GM21825 (cell line): ENCODE measurements around the gene NCAM2.
A peak's percentile ranks its signal among the peaks of the same experiment; 100 is the strongest.

ENCODE experiments used
- ATAC-seq: cut with Tn5 transposase; IDR thresholded peaks from one replicate; pipeline ENCODE4 v1.9.1; 2021; ENCODE audit warnings: mild to moderate bottlenecking, moderate library complexity; ENCODE audit not compliant: unreplicated experiment

Gene NCAM2

DNA sequence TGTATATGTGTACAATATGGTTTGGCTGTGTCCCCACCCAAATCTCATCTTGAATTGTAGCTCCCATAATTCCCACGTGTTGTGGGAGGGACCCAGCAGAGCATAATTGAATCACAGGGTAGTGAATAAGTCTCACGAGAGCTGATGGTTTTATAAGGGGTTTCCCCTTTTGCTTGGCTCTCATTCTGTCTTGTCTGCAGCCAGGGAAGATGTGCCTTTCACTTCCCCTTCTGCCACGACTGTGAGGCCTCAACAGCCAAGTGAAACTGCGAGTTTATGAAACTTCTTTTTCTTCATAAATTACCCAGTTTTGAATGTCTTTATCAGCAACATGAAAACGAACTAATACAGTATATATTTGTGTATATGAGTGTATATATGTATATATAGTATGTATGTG lies 406.1 kb downstream of the NCAM2 start:
- ATAC-seq = peak; percentile 91

DNA sequence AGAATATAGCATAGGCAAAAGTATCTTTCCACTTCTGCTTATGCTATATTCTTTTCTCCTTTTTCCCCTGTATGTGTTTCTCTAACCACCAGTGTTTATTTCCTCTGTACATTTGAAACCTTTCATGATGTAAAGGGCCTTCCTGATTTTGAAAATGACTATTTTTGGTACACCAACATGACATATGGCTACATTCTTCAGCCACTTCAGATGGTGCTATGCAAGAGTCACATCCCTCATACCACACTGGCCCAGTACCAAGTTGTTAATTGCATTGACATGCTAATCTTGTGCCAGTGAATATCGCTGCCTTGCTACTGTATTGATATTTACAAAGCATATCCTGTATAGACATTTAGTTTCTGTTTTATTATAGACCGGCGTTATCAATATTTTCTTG lies 408.7 kb downstream of the NCAM2 start:
- ATAC-seq = no peak

DNA sequence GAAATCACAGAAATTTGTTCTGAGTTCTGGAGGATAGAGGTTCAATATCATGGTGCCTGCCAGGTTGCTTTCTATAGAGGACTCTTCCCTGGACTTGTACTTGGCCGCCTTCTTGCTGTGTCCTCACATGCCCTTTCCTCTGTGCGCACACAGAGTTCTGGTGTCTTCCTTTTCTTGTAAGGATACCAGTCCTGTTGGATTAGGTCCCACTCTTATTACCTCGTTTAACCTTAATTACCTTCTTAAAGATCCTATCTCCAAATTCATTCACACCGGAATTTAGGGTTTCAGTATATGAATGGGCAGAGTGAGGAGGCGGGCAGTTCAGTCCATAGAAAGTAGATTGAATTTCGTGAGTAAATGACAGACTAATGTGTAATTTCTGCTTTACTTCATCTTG lies 413.9 kb downstream of the NCAM2 start:
- no peak for ATAC-seq

DNA sequence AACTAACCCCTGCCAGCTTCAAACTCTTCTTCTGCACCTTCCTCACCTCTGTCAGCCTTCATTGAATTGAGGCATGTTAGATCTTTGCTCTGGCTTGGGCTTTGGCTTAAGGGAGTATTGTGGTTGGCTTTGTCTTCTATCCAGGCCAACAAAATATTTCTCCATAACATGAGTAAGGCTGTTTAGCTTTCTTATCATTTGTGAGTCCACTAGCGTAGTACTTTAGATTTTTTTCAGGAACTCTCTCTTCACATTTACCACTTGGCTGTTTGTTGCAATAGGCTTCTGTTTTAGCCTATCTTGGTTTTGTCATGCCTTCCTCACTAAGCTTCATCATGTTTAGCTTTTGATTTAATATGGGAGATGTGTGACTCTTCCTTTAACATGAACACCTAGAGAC lies 417.5 kb downstream of the NCAM2 start:
- ATAC-seq = no peak

DNA sequence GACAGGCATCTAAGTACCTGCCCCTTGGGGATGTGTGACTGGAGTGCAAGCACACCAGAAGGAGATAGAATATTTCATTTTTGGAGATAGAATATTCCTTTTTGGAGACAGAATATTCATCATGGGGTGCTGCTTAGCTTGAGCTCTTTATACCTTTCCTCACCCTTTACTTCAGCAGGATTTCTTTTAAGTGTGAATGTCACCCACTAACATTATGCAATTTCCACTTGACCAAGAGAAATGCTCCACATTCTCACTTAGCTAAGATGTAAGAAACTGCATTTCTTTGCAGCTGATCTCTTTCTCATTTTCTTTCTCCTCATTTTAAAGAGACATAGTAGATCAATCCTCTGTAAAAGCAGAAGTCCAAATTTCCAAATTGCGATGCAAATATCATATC lies 436.7 kb downstream of the NCAM2 start:
- ATAC-seq = no peak

DNA sequence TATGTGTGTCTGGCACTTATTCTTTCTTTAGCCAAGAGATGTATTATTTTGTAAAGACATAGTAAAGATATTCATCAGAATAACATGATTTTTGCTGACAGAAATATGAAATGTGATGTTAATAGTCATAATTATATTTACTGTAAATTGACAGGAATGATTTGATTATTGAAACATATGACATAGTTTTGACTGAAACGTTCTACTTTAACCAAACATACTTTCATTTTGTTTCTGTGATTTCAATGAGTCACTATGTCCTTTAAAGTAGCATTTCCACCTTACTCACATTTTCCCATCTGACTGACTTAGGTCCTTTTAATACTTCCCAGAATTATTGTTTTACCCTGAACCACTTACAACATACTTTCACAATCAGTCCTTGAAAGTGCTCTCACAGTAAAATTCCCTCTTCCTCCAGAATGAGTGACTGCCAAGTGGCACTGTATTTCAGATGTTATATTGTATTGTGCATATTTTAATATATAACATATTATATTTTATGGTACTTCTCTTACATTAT lies 437.9 kb downstream of the NCAM2 start:
- ATAC-seq = no peak

DNA sequence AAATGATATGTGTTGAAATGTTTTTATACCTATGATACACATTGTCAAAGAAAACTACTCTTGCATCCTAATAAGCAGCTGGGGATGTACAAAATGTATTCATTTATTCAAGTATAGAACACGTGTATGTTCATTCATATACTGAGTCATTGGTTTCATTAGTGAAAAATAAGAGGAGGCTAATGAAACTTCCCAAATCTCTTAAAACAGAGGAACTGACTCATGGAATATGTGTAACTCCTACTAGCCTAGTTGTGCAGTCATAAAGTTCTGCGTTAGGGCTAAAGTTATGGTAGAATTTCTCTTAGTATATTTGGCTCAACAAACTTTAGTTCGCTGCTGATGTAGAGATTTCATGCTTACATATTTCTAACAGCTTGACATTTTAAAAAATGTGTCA lies 441.6 kb downstream of the NCAM2 start:
- no peak for ATAC-seq

DNA sequence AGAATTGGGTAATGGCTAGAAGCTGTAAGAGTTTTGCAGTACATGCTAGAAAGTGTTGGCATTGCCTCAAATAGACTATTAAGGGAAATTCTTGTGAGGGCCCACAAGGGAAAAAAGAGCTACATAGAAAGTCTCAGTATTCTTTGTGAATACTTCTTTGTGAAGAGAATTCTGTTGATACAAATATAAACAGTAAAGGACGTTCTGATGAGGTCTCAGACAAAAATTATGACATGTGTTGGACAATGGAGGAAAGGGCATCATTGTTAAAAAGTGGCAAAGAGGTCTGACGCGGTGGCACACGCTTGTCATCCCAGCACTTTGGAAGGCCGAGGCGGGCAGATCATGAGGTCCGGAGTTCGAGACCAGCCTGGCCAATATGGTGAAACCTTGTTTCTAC lies 458.9 kb downstream of the NCAM2 start:
- ATAC-seq = no peak

DNA sequence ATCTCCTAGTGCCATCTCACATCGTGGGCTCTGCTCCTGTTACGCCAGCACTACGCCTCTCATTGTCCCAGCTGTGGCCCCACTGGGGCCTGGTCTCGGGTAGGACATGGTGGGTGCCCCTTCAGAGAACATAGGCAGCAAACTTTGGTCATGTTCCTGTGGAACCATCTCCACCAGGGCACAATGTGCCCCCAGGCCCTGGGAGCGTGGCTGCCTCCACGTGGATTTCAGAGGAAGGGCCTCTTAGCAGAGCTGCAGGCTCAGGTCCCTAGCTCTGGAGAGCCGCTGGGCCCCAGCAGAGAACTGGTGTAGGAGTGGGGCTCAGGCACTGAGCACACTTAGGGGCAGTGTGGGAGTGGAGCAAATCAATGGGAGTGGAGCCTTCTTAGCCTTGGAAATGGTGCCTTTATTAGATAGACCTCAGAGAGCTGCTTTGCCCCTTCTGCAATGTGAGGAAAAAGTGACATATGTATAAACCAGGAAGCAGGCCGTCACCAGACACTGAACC lies 460.0 kb downstream of the NCAM2 start:
- ATAC-seq = no peak

DNA sequence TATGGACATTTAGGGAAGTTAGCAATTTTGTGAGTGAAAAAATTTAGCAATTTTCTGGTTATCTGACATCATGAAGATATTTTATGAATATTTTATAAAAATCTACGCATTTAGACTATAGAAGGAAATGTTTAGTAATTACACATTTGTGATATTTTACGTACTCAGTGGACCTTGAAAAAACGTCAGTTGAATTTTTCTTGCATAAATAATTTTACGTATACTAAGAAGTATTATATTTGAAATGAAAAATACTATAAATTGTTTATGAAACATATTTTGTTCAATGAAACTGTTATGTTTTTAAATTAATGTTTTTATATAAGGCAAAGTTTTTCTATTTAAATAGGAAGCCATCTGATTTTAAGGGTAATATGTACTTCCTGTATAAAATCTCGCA lies 462.8 kb downstream of the NCAM2 start:
- ATAC-seq = no peak

DNA sequence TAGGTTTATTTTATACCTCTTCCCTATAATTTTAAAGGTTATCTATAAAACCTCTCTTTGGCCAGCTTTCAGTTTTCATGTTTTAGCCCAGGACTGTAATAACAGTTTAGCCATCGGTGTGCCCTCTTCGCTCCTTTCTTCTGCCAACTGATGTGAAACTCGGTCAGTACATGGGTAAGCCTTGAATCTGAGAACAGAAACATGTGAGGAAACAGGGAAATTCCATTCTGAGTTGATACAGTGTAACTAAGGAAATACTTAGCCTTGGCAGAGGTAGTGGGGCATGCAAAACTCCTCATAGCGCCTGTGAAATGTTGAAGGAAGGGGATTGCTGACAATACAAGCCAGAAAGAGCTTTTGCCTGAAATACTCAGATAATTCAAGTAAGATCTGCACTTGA lies 465.2 kb downstream of the NCAM2 start:
- no peak for ATAC-seq

DNA sequence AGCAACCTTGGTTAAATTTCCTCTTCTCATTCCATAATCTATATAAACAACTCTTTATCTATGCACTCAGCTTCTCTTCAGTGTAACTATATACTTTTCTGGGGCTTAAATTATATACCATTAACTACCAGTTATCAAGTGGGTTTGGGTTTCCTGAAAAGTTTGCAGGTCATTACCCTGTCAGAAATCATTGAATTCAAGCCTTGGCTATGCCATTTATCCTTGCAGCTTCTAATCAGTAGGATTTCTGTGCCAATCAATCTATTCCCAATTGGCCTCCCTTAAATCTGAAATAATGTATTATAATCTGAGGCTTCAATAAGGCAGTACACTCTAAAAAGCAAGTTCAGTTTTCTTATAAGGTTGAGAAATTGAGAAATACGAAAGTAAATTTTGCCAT lies 466.5 kb downstream of the NCAM2 start:
- no peak for ATAC-seq

DNA sequence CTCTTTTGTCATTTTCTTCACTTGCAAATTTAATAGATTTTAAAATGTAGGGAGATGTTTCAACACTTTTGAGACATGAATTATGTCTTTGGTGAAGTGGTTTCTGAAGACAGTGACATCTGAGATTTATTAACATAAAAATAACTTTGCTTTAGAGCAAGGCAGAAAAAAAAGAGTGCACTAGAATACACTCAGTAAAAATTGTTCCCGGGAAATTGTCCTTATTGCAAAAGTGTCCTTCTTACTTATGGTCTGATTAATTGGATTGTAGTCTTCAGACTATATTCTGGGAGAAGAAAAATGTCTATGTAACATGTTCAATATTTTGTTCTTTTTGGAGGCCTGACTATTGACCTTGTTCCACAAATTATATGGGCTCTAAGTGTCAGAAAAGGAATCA lies 468.5 kb downstream of the NCAM2 start:
- ATAC-seq = no peak

DNA sequence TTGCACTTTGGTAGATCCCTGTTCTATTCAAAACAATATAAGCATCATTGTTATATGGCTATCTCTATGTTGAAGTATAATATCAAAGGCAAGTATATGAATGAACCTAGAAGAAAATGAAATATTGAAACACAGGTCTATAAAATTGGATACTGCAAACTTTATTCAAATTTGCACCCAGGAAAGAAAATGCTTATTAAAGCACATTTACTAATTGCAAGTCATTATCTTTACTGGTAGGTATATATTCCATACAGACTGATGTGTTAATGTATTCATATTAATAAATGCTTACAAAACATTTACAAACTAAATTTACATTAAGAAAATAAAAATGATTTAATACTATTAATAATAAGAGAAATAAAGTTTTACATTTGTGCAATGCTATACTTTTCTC lies 469.8 kb downstream of the NCAM2 start:
- no peak for ATAC-seq

DNA sequence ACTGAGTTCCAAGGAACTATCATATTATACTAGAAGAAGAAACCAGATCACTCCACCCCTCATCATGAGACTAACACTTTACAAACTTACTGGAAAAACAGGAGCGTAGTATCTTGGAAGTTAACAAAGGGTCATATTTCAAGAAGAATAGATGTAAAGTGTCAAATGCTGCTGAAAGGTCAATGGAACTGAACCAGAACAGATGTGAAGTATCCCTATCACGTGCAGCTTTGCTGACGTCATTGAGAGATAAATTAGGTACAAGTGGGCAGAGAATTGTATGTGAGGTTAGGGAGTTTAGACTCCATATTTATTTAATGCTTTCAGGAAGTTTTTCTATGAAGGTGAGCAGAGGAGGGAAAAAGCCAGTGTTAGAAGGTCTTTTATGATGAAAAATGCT lies 483.0 kb downstream of the NCAM2 start:
- no peak for ATAC-seq

DNA sequence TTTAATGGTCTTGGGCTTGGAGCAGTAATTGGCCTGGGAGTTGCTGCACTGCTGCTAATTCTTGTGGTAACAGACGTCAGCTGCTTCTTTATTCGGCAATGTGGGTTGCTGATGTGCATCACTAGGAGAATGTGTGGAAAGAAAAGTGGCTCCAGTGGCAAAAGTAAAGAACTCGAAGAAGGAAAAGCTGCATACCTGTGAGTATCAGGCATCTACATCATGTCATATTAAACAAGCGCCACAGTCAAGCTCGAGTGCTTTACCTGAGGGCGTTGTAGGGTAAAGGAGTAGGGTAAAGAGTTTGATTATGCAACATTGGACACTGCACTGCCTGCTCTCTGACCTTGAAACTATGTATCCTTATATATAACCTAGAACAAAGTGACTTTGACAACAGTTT lies 510.6 kb downstream of the NCAM2 start:
- no peak for ATAC-seq

DNA sequence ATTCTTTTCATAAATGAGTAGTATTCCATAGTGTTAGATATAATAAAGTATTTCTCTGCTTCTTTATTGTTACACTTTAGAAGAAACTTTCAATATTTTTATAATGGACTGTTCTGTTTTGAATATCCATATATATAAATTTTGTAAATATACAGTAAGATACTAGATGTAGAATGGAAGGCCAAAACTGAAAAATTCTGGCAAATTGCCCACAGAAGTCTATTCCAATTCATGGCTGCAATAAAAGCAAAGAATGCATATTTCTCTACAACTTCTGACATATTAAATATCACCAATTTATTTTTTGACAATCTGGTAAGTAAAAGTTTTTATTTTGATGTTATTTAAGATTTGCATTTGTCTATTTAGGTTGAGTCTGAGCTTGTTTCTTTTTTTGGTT lies 532.5 kb downstream of the NCAM2 start:
- no peak for ATAC-seq

DNA sequence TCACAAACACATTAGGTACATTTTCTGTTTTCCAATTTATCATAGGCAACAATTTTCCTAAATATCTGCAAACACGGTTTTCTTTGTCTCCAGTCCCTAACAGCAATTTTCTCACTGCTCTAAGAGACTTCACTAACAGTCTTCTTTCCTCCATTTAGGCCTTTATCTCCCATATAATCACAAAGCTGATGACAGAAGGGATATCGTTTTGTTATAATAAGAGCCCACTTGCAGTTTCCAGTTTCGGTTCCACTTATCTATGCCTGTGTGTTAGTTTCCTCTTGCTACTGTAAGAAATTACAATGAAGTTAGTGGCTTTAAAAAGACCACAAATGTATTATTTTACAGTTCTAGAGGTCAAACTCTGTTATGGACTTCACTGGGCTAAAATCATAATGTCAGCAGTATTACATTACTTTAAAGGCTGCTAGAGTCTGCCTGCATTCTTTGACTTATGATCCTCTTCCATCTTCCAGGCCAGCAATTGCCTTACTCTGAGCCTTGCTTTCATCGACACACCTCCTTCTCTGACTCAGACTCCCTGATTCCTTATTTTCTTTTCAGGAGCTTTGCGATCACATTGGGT lies 549.3 kb downstream of the NCAM2 start:
- ATAC-seq = no peak

DNA sequence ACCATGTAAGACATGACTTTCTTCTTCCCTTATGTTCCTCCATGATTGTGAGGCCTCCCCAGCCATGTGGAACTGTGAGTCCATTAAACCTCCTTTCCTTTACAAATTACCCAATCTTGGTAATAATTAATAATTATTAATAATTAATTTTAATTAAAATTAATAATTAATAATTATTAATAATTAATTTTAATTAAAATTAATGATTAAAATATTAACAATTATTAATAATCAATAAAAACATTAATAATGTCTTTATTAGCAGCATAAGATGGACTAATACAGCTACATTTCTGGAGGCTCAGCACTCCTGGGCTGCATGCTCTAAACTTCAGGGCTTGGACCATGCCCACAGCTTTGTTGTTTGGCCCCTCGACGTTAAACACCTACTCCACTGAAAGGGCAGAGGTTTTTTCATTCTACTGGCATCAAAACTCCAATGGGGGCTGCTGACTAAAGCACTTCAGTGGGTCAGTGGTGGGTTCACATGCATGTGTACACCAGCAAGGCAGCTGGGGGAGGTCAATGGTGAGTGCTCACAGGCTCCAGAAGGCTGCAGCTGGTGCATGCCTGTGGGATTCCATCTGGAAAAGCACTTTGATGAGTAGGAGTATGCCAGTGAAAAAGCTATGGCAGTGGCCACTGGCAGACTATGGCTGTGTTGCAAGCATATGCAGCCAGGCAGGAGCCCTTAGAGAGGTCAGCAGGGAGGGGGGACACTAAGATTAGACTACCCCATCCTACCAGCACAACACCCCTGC lies 561.3 kb downstream of the NCAM2 start:
- ATAC-seq = no peak
